Loucy (cell line): ENCODE results near the gene VWF.
"Not testable (repeated sequence)": the region's sequence is repeated elsewhere in the genome, so short reads cannot be mapped to it uniquely, and the experiment has no call there.

ENCODE experiments used
- CTCF ChIP-seq: fragments of 200-600 bp; sonication (generic); conservative IDR thresholded peaks from 2 replicates; pipeline ENCODE4 v1.5.1; 2014; ENCODE audit warnings: mild to moderate bottlenecking, antibody characterized with exemption, low read length
- EZH2phosphoT487 ChIP-seq: fragments of 200-600 bp; IDR thresholded peaks from 2 replicates; pipeline ENCODE4 v1.6.1; 2018; ENCODE audit warnings: antibody characterized with exemption, mild to moderate bottlenecking, moderate library complexity, borderline replicate concordance

- TF ChIP-seq CTCF, EZH2phosphoT487: not testable (repeated sequence)
Observed at GRCh38 chr12:6024066-6024465, 100.4 kb downstream of the VWF start.
